ENCODE measurements around the gene ACOX1. TPM values are rescaled to one million over a fixed set of nuclear protein-coding genes. Genes with fewer than 3 reads are reported as not detected.

Gene ACOX1
- total RNA-seq, 1 donor from 2014 or later: 35.1 TPM

GRCh38 chr17:75995385-75995925, 16.5 kb upstream of the ACOX1 start:
- no peak for TF ChIP-seq CTCF (conservative IDR thresholded peaks at IDR 0.05; ENCODE audit: low read depth, low read length)
- no peak for DNase-seq (ENCODE audit: low read depth)
- H3K4me3 ChIP-seq (ENCODE audit: low read depth, low read length): no peak overlapping the region

- no peak for TF ChIP-seq CTCF (conservative IDR thresholded peaks at IDR 0.05; ENCODE audit: low read depth, low read length)
- no peak overlapping the region for H3K4me3 ChIP-seq (ENCODE audit: low read depth, low read length)
- no peak for DNase-seq (ENCODE audit: low read depth)
These were observed 15.9 kb upstream of the ACOX1 start for GRCh38 chr17:75994802-75995370.

- H3K4me3 ChIP-seq (ENCODE audit: low read depth, low read length): no peak overlapping the region
- DNase-seq (ENCODE audit: low read depth): no peak
- no peak for TF ChIP-seq CTCF (conservative IDR thresholded peaks at IDR 0.05; ENCODE audit: low read depth, low read length)
These were observed 12.4 kb upstream of the ACOX1 start for GRCh38 chr17:75991396-75991795.

- H3K4me3 ChIP-seq (ENCODE audit: low read depth, low read length): no peak overlapping the region
- DNase-seq (ENCODE audit: low read depth): no peak
- no peak for TF ChIP-seq CTCF (conservative IDR thresholded peaks at IDR 0.05; ENCODE audit: low read depth, low read length)
These were observed 8.1 kb upstream of the ACOX1 start for GRCh38 chr17:75987041-75987440.

GRCh38 chr17:75985986-75986385, 7.0 kb upstream of the ACOX1 start:
- no peak for DNase-seq (ENCODE audit: low read depth)
- TF ChIP-seq CTCF (conservative IDR thresholded peaks at IDR 0.05; ENCODE audit: low read depth, low read length): no peak
- no peak overlapping the region for H3K4me3 ChIP-seq (ENCODE audit: low read depth, low read length)

- TF ChIP-seq CTCF (conservative IDR thresholded peaks at IDR 0.05; ENCODE audit: low read depth, low read length): no peak
- H3K4me3 ChIP-seq (ENCODE audit: low read depth, low read length): no peak overlapping the region
- no peak for DNase-seq (ENCODE audit: low read depth)
These were observed 4.7 kb upstream of the ACOX1 start for GRCh38 chr17:75983501-75984181.
